ENCODE data around the gene ERICH6. TPM values are rescaled to one million over a fixed set of nuclear protein-coding genes. Genes with fewer than 3 reads are reported as not detected.

The ERICH6 gene
- not detected for total RNA-seq
- long read RNA-seq: 0 reads

DNA sequence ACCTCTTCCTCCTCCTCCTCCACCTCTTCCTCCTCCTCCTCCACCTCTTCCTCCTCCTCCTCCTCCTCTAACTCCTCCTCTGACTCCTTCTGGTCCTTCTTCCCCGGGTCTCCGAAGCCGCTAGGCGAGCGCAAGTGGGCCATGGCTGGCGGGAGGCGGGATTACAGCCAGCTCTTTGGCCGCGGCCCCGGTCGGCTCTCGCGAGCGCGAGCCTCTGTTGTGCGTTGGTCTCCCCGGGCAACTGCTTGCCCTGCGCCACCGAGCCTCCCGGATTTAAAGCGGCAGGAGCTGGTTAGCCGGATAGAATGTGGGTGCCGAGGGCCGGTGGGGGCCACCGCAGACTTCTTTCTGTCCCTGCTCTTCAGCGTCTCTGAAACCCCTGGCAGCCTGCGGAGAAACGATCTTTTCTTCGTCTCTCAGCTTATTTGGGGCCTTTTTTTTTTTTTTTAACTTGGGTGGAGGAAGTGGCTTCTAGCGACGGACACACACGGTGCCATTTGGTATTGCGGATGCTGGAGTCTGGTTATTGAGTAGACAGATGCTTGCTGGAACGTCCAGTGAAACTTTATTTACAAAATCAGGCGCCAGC lies at the start of gene ERICH6:
Gene ERICH6, minus strand, starts transcription at position 165 of the 589 bp plus-strand sequence. Its CDS starts 22 bp downstream, at position 143.
- peak; percentile 92 to 94 for DNase-seq
- intact Hi-C loops (cut with DNase I, micrococcal nuclease): no loop called here
- ATAC-seq: peak; percentile 99

GRCh38 chr3:150751781-150752263 lies 48.1 kb upstream of the ERICH6 start:
- ATAC-seq (peak; percentile 86), DNase-seq (peak in 1 of 2 donors; percentile 44)
- intact Hi-C loops (cut with DNase I, micrococcal nuclease): no loop called here

DNA sequence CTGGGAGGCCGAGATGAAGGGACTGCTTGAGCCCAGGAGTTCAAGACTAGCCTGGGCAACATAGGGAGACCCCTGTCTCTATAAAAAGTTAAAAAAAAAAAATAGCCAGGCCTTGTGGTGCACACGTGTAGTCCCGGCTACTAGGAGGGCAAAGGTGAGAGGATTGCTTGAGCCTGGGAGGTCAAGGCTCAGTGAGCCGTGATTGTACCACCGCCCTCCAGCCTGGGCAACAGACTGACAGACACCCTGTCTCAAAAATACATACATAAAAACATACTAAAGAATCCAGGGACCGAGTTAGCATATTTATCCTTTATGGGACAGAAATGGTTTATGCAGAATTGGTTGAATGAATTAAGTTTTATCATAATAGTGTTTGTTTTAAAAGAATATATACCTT lies 45.5 kb upstream of the ERICH6 start:
- ATAC-seq: no peak
- no peak for DNase-seq
- intact Hi-C loops (cut with DNase I, micrococcal nuclease): no loop called here

DNA sequence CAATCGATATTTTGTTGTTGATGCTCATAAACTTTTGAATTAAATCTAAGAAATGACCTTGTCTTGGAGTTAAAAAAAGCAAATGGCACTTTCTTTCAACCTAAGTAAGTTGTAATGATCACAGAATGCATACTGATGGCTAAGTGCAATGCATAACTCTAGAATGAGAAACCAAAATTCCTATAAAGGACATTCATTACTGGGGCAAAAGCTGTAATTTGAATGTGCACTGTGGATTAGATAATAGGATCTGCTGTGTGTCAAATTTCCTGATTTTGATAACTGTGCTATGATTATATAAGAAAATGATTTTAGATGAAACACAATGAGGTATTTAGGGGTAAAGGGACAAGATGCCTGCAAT lies 44.9 kb upstream of the ERICH6 start:
- intact Hi-C loops (cut with DNase I, micrococcal nuclease): no loop called here
- DNase-seq (no peak), ATAC-seq (no peak)

DNA sequence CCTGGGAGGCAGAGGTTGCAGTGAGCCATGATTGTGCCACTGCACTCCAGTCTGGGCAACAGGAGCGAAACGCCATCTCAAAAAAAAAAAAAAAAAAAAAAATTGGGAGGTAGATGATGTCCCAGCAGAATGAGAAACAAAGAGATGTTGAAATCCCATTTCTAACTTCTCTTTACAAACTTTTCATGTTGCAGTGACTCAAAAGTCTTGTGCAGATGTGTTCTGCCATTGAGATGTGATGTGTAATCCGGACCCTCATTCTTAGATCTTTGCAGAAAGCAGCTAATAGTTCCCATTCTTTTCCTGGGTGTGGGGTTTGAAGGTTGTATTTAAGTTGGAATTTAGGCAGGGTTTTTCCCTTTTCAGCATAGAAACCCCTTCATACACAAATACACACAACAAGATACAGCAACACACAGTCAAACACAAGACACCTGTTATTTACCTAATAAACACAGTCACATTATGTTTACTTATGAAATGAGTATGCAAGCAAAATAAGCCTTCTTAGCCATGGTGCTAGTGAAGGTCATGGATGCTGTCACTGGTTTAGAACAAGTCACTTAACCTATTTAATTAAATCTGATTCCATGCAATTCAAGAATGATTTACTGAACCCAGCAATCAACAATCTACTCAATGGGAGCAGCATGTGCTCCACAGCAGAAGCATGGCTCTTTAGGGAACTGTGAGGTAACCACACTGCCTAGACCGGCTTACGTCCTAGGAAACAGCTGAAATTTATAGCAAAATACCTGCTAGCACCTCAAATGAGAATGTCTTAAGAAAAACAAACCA lies 44.4 kb upstream of the ERICH6 start:
- intact Hi-C loops (cut with DNase I, micrococcal nuclease): no loop called here
- no peak for DNase-seq
- ATAC-seq: no peak

DNA sequence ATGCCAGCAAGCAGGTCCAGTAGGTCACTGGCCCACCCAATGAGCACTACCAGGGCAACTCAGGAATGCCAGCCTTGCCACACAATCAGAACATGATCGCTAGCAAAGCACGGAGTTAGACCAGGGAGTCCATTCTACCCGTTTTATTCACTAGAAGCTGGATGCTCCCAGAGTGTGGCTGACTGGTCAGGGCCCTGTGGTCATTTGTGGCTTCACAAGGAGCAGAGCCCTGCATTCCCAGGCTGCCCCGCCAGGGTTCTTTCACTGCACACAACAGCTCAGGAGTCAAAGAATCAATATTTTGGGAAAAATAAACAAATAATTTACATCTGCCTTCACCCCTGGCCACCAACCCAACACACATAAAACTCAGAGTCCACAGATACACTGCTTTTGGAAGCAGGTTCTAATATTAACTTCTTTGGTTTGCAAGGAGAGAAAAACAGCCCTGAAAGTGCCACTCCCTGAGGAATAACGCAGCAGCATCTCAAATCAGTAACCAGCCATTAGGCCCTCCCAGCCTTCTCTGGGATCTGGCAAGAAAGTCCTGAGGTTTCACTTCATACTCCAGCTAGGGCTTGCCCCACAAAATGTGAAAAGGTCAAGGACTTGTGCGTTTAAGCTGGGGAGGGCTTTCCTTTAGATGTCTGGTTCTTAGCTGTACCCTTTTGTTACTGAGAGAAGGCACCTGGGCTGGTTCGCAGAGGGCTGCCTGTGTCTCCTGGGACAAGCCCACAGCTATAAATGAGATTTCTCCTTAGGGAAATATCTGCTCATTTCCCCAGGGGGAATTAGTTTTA lies 43.3 kb upstream of the ERICH6 start:
- no peak for DNase-seq
- no peak for ATAC-seq
- intact Hi-C loops (cut with DNase I, micrococcal nuclease): no loop called here

DNA sequence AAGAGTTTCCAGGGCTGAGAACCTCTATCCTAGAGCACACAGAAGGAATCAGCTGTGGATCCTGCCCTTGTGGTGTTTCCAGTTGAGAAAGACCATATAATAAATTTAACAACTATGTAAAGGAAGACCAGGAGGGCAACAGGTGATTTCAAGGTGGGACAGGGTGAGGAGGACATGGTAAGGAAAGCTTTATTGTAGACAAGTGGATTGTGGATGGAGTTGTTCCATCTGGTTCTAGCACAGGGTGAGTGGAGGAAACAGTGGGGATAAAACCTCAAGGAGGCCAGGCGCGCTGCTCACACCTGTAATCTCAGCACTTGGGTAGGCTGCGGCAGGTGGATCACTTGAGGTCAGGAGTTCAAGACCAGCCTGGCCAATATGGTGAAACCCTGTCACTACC lies 42.1 kb upstream of the ERICH6 start:
- DNase-seq (no peak), ATAC-seq (no peak)
- intact Hi-C loops (cut with DNase I, micrococcal nuclease): no loop called here

- ATAC-seq (no peak), DNase-seq (no peak)
- intact Hi-C loops (cut with DNase I, micrococcal nuclease): no loop called here
Observed at GRCh38 chr3:150744919-150745211, 41.1 kb upstream of the ERICH6 start.

GRCh38 chr3:150744041-150744918 lies 40.6 kb upstream of the ERICH6 start:
- intact Hi-C loops (cut with DNase I, micrococcal nuclease): no loop called here
- DNase-seq (no peak), ATAC-seq (peak; percentile 47)

DNA sequence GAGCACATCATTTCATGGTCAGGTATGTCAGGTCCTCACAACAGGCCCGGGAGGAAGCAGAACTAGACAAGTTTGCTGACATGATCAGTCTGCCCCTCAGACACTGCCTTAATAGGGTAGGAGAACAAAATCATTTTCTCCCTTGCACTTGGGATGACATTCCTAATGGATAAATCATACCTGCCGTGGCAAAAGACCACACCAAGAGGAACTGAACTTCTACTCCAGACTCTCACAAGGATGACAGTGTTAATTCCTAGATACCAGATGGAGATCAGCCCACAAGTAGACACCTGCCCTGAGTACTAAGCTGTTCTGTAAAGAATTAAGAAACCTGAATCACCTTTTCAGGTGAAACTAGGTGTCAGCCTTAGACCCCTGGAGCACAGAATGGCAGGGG lies 39.8 kb upstream of the ERICH6 start:
- DNase-seq: no peak
- no peak for ATAC-seq
- intact Hi-C loops (cut with DNase I, micrococcal nuclease): no loop called here

DNA sequence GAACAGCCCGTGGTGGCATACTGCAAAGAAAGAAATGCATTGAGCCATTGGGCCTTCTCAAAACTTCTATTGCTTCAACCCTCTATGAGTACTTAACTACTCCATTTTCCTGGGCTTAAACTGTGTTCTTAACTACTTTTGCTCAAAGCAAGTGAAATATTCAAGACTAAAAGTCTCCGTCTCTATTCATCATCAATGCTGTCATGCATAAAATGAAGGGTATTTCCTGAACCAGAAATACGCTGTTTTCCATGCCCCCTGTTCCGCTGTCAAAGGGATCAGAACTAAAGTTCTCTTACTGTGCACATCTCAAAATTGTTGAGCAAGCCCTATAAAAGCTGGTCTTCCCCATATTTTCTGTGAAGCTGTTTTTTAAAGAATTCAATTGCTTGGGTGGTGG lies 39.0 kb upstream of the ERICH6 start:
- ATAC-seq (no peak), DNase-seq (no peak)
- intact Hi-C loops (cut with DNase I, micrococcal nuclease): no loop called here

DNA sequence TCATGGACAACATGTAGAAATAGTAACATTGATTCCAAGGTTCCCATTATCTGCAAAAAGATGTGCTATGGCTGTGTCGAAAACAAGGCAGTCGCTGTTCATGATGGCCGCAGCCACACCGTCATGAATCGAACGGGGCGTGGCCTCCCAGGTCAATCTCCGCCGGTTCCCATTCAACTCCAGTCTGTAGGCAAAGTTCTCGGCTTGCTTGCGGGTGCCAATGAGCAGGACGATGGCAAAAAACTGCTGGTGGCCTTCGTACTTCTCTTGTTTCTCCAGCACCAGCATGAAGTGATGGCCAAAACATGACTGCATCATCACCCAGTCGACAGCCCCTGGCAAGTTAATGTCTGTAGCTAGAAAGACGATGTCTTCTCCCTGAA lies 38.4 kb upstream of the ERICH6 start:
- DNase-seq (no peak), ATAC-seq (no peak)
- intact Hi-C loops (cut with DNase I, micrococcal nuclease): no loop called here

- no peak for DNase-seq
- intact Hi-C loops (cut with DNase I, micrococcal nuclease): no loop called here
- no peak for ATAC-seq
Observed at GRCh38 chr3:150741497-150742140, 37.9 kb upstream of the ERICH6 start.

- intact Hi-C loops (cut with DNase I, micrococcal nuclease): no loop called here
- ATAC-seq (no peak), DNase-seq (no peak)
Observed at GRCh38 chr3:150740733-150741496, 37.2 kb upstream of the ERICH6 start.

- intact Hi-C loops (cut with DNase I, micrococcal nuclease): no loop called here
- no peak for ATAC-seq
- no peak for DNase-seq
Observed at GRCh38 chr3:150739877-150740645, 36.3 kb upstream of the ERICH6 start.

- no peak for ATAC-seq
- DNase-seq: no peak
- intact Hi-C loops (cut with DNase I, micrococcal nuclease): no loop called here
Observed at GRCh38 chr3:150739200-150739863, 35.6 kb upstream of the ERICH6 start.

GRCh38 chr3:150738688-150739087 lies 35.0 kb upstream of the ERICH6 start:
- ATAC-seq (no peak), DNase-seq (no peak)
- intact Hi-C loops (cut with DNase I, micrococcal nuclease): no loop called here
